Stomach (tissue), 9 donors: Measurements from ENCODE around the gene LRP1B. TPM values are rescaled to one million over a fixed set of nuclear protein-coding genes. Genes with fewer than 3 reads are reported as not detected.

Experiments used
- DNase-seq, 2 donors: peaks; one replicate each; pipeline versions ENCODE4 v3.0.0 to v3.0.0-alpha.2; 2013 to 2019
- H3K27ac ChIP-seq, 5 donors: fragments of 200-600 bp in 4 of 5; sonication (generic) in 4 of 5; one replicate each; pipeline ENCODE4 v1.5.1; 2013 to 2019; ENCODE audit warnings: mild to moderate bottlenecking in 1 of 5, moderate library complexity in 1 of 5
- H3K27me3 ChIP-seq, 3 donors: fragments of 200-600 bp; sonication (generic); one replicate each; pipeline ENCODE4 v1.5.1; 2017 to 2019; ENCODE audit warnings: mixed run types in 1 of 3
- H3K36me3 ChIP-seq, 4 donors: fragments of 200-600 bp; sonication (generic); 1 replicate in 3 of 4; 2 replicates in 1 of 4; pipeline ENCODE4 v1.5.1; 2016 to 2019
- H3K4me1 ChIP-seq, 4 donors: fragments of 200-600 bp; sonication (generic); one replicate each; pipeline ENCODE4 v1.5.1; 2016 to 2019
- H3K4me3 ChIP-seq, 4 donors: fragments of 200-600 bp; sonication (generic) in 3 of 4; one replicate each; pipeline ENCODE4 v1.5.1; 2016 to 2019; ENCODE audit warnings: mild to moderate bottlenecking in 1 of 4
- H3K9me3 ChIP-seq, 4 donors: fragments of 200-600 bp; sonication (generic); one replicate each; pipeline ENCODE4 v1.5.1; 2016 to 2019
- CTCF ChIP-seq, 7 experiments: fragments of 450-650 bp in 4 of 7; fragments of 200-600 bp in 3 of 7; sonication (generic) in 3 of 7; IDR thresholded peaks; one replicate each; pipeline ENCODE4 v1.5.1; 2016 to 2019; ENCODE audit warnings: antibody characterized with exemption in 7 of 7, control low read depth in 2 of 7, mild to moderate bottlenecking in 1 of 7
- EP300 ChIP-seq: sonication (generic); formaldehyde crosslinking; IDR thresholded peaks from one replicate; pipeline ENCODE4 v1.6.1; 2017; ENCODE audit warnings: antibody characterized with exemption
- POLR2A ChIP-seq, 4 donors: fragments of 450-650 bp; IDR thresholded peaks; one replicate each; pipeline ENCODE4 v1.6.1; 2016; ENCODE audit warnings: antibody characterized with exemption in 4 of 4, control low read depth in 2 of 4, mild to moderate bottlenecking in 1 of 4, moderate library complexity in 1 of 4
- POLR2AphosphoS5 ChIP-seq, 3 donors: sonication (generic); formaldehyde crosslinking; IDR thresholded peaks; one replicate each; pipeline ENCODE4 v1.6.1; 2016; ENCODE audit warnings: antibody characterized with exemption in 3 of 3
- WGBS, 5 donors: extraction: QIAGEN DNeasy Blood & Tissue Kit in 3 of 5; methylation state at CpG; one replicate each; pipeline versions ENCODE4 v1.1.5 to v1.1.7; 2013 to 2018; 5-methylcytosine and 5-hydroxymethylcytosine counted together
- intact Hi-C: fragments of 100-400 bp; cut with DNase I; formaldehyde crosslinking; loops from one replicate; pipeline ENCODE4 v1.15.1; 2023; ENCODE audit warnings: low total_unique reads
- polyA plus RNA-seq, 3 donors: library from polyadenylated mRNA; stranded (reverse); fragments of 200-250 nt; gene quantifications; one replicate each; pipeline ENCODE4 v1.2.3, GENCODE V29; 2013
- total RNA-seq, 5 donors: library from RNA; depleted of rRNA; stranded (reverse); fragments of >200 nt; gene quantifications; one replicate each; pipeline versions ENCODE4 v1.1.0 to v1.2.3, GENCODE V29; 2014 to 2016
- donor health status: healthy with polysubstance abuse.
- donor health status: Bipolar disorder and iron deficiency.
- donor health status: healthy.

Gene LRP1B
- total and polyA plus RNA-seq, 8 donors, result under 0.01 to 9.0 (median 0.38) TPM

GRCh38 chr2:140687825-140688224 lies 1443.0 kb downstream of the LRP1B start:
- Histone ChIP-seq H3K4me1 (no peaks in the 10 kb centered on the region), H3K9me3 (no peaks in the 10 kb centered on the region), H3K4me3 (no peak overlapping the region), H3K27me3 (no peaks in the 10 kb centered on the region), H3K27ac (no peak overlapping the region), H3K36me3 (no peaks in the 10 kb centered on the region)
- intact Hi-C loops, result no loop called here
- TF ChIP-seq POLR2A (IDR thresholded peaks at IDR 0.05), result no peak
- TF ChIP-seq POLR2AphosphoS5 (IDR thresholded peaks at IDR 0.05), result no peak
- TF ChIP-seq EP300, result no peak
- TF ChIP-seq CTCF (IDR thresholded peaks at IDR 0.05), result no peak
- DNase-seq, result no peak

GRCh38 chr2:140683658-140684057 lies 1447.2 kb downstream of the LRP1B start:
- no peaks in the 10 kb centered on the region for H3K36me3 ChIP-seq
- no peak overlapping the region for H3K27ac ChIP-seq
- no peaks in the 10 kb centered on the region for H3K4me1 ChIP-seq
- no peak for DNase-seq
- no peaks in the 10 kb centered on the region for H3K9me3 ChIP-seq
- TF ChIP-seq CTCF (IDR thresholded peaks at IDR 0.05), result no peak
- no peak for TF ChIP-seq POLR2AphosphoS5 (IDR thresholded peaks at IDR 0.05)
- no peak for TF ChIP-seq EP300
- TF ChIP-seq POLR2A (IDR thresholded peaks at IDR 0.05), result no peak
- WGBS, 5 donors, result 85 to 93% (median 92%) methylated on average over 14 to 18 of the region's 18 CpGs
- H3K4me3 ChIP-seq, result no peak overlapping the region
- H3K27me3 ChIP-seq, result no peaks in the 10 kb centered on the region
- intact Hi-C loops, result no loop called here

DNA sequence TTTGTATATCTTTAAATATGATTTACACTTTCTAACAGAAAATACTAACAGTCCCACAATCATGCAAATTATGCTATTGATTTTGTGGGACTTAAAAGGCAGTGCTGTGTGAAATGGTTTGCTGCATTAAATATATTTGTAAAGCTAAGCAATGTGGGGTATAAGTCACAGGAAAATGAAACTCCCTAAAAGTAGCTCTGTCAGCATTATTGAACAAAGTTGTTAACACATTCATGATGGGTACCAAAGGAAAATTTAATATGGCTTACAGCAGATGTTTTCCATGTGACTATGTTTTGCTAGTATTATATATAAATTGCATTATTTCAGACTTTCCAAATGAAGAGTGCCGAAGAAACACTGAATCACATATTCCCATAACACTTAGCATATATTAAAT lies 1450.0 kb downstream of the LRP1B start:
- DNase-seq, result no peak
- Histone ChIP-seq H3K9me3 (no peaks in the 10 kb centered on the region), H3K27ac (no peak overlapping the region), H3K27me3 (no peaks in the 10 kb centered on the region), H3K4me1 (peaks cover 0 to 4% (median 0%) of the 10 kb centered on the region in 4 donors), H3K4me3 (no peak overlapping the region), H3K36me3 (no peaks in the 10 kb centered on the region)
- intact Hi-C loops, result no loop called here
- 87 to 96% (median 91%) methylated on average over 1 of the region's 1 CpG for WGBS, 5 donors
- TF ChIP-seq POLR2AphosphoS5 (IDR thresholded peaks at IDR 0.05), result no peak
- TF ChIP-seq EP300, result no peak
- no peak for TF ChIP-seq CTCF (IDR thresholded peaks at IDR 0.05)
- TF ChIP-seq POLR2A (IDR thresholded peaks at IDR 0.05), result no peak

- H3K27ac ChIP-seq, result no peak overlapping the region
- no peak for DNase-seq
- TF ChIP-seq POLR2AphosphoS5 (IDR thresholded peaks at IDR 0.05) (no peak), CTCF (IDR thresholded peaks at IDR 0.05) (no peak), POLR2A (IDR thresholded peaks at IDR 0.05) (no peak), EP300 (no peak)
- no peaks in the 10 kb centered on the region for H3K27me3 ChIP-seq
- no peak overlapping the region for H3K4me3 ChIP-seq
- peaks cover 0 to 9% (median 0%) of the 10 kb centered on the region in 4 donors for H3K4me1 ChIP-seq
- no peaks in the 10 kb centered on the region for H3K36me3 ChIP-seq
- intact Hi-C loops, result no loop called here
- WGBS, 5 donors, result 83 to 91% (median 89%) methylated on average over 4 of the region's 4 CpGs
- H3K9me3 ChIP-seq, result no peaks in the 10 kb centered on the region
Observed at GRCh38 chr2:140679752-140680151, 1451.1 kb downstream of the LRP1B start.
